ENCODE measurements around the gene EPB41L4A.
"Not testable (repeated sequence)": the region's sequence is repeated elsewhere in the genome, so short reads cannot be mapped to it uniquely, and the experiment has no call there.

The EPB41L4A gene

DNA sequence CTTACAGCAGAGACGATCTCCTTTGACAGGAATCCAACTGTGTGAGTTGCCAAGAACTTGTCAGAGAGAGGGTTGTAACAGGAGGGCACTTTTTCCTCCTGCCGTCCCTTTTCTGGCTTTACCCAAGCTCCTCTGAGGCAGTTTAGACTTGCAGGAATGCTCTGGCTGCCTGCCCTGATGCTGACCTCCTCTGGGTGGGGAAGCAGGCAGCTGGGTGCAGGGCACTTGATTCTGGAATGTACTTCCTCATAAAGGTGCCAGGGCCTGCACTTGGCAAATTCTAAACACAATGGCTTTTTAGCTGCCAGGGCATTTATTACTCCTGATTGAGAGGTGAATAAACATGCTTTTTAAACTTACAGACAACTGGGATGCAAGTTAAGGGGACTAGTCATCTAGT is 190.4 kb downstream of the EPB41L4A start:
- CTCF ChIA-PET: no interaction called here
- DNase-seq (ENCODE audit: extremely low spot score): no peak
- no peak for TF ChIP-seq ARNT (IDR thresholded peaks at IDR 0.05)
- TF ChIP-seq ELF4 (IDR thresholded peaks at IDR 0.05): no peak
- no peak for TF ChIP-seq SP1 (IDR thresholded peaks at IDR 0.05)
- TF ChIP-seq CTBP1 (IDR thresholded peaks at IDR 0.05; ENCODE audit: borderline replicate concordance): no peak
- TF ChIP-seq L3MBTL2 (conservative IDR thresholded peaks at IDR 0.05): no peak
- no peak for TF ChIP-seq SUZ12 (IDR thresholded peaks at IDR 0.05)
- TF ChIP-seq LEF1 (IDR thresholded peaks at IDR 0.05; ENCODE audit: borderline replicate concordance): no peak
- no peak for TF ChIP-seq BHLHE40 (IDR thresholded peaks at IDR 0.05; ENCODE audit: borderline replicate concordance)
- TF ChIP-seq FOXM1 (IDR thresholded peaks at IDR 0.05; ENCODE audit: borderline replicate concordance): no peak
- TF ChIP-seq FOXA1 (IDR thresholded peaks at IDR 0.05): no peak
- TF ChIP-seq, protein P1, sequence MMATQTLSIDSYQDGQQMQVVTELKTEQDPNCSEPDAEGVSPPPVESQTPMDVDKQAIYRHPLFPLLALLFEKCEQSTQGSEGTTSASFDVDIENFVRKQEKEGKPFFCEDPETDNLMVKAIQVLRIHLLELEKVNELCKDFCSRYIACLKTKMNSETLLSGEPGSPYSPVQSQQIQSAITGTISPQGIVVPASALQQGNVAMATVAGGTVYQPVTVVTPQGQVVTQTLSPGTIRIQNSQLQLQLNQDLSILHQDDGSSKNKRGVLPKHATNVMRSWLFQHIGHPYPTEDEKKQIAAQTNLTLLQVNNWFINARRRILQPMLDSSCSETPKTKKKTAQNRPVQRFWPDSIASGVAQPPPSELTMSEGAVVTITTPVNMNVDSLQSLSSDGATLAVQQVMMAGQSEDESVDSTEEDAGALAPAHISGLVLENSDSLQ (IDR thresholded peaks at IDR 0.05): no peak
- no peak for TF ChIP-seq HDGF (IDR thresholded peaks at IDR 0.05; ENCODE audit: borderline replicate concordance)
- no peak for TF ChIP-seq TARDBP (IDR thresholded peaks at IDR 0.05)
- TF ChIP-seq NFRKB (IDR thresholded peaks at IDR 0.05): no peak
- no peak for TF ChIP-seq ZNF384 (IDR thresholded peaks at IDR 0.05)
- no peak for TF ChIP-seq FOXK2 (IDR thresholded peaks at IDR 0.05)
- POLR2A ChIA-PET: no interaction called here

GRCh38 chr5:112227911-112228631 is 191.0 kb downstream of the EPB41L4A start:
- ChIA-PET CTCF (no interaction called here), POLR2A (no interaction called here)
- no peak for DNase-seq (ENCODE audit: extremely low spot score)
- TF ChIP-seq FOXK2 (IDR thresholded peaks at IDR 0.05): no peak
- TF ChIP-seq ZNF384 (IDR thresholded peaks at IDR 0.05): no peak
- no peak for TF ChIP-seq SUZ12 (IDR thresholded peaks at IDR 0.05)
- TF ChIP-seq SP1 (IDR thresholded peaks at IDR 0.05): no peak
- TF ChIP-seq, protein P1 (IDR thresholded peaks at IDR 0.05): no peak
- no peak for TF ChIP-seq ARNT (IDR thresholded peaks at IDR 0.05)
- TF ChIP-seq BHLHE40 (IDR thresholded peaks at IDR 0.05; ENCODE audit: borderline replicate concordance): no peak
- TF ChIP-seq TARDBP (IDR thresholded peaks at IDR 0.05): no peak
- TF ChIP-seq CTBP1 (IDR thresholded peaks at IDR 0.05; ENCODE audit: borderline replicate concordance): no peak
- TF ChIP-seq LEF1 (IDR thresholded peaks at IDR 0.05; ENCODE audit: borderline replicate concordance): no peak
- no peak for TF ChIP-seq HDGF (IDR thresholded peaks at IDR 0.05; ENCODE audit: borderline replicate concordance)
- no peak for TF ChIP-seq ELF4 (IDR thresholded peaks at IDR 0.05)
- no peak for TF ChIP-seq FOXA1 (IDR thresholded peaks at IDR 0.05)
- no peak for TF ChIP-seq FOXM1 (IDR thresholded peaks at IDR 0.05; ENCODE audit: borderline replicate concordance)
- no peak for TF ChIP-seq NFRKB (IDR thresholded peaks at IDR 0.05)
- no peak for TF ChIP-seq L3MBTL2 (conservative IDR thresholded peaks at IDR 0.05)

DNA sequence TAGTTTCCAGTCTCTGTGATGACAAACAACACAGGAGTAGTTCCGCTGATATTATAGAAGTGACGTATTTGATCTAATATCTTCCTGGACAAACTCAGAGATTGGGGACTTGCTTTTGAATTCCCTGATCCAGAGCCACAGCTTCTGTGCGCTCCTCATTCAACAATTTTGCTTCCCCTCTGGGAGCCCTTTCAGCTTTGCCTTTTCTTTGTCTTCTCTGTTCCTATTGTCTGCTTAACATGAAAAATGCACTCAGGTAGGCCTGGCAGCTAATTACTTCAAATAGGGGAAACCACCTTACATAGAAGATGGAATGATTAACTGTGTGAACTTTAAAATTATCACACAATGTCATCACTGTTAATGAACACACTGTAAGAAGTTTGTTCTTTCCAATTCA is 192.9 kb downstream of the EPB41L4A start:
- CTCF ChIA-PET: no interaction called here
- TF ChIP-seq, protein P1 (IDR thresholded peaks at IDR 0.05): no peak
- no peak for TF ChIP-seq L3MBTL2 (conservative IDR thresholded peaks at IDR 0.05)
- POLR2A ChIA-PET: no interaction called here

DNA sequence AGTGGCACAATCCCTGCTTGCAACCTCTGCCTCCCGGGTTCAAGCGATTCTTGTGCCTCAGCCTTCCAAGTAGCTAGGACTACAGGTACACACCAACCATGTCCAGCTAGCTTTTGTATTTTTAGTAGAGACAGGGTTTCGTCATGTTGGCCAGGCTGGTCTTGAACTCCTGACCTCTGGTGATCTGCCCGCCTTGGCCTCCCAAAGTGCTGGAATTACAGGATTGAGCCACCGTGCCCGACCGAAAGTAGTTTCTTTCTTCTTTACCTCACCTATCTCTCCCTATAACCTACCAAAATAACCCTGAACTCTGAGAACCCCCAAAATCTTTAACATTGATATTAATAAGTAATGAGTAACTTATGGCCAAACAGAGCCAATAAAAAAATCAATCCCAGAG is 196.1 kb downstream of the EPB41L4A start:
- DNase-seq (ENCODE audit: extremely low spot score); CTCF ChIA-PET; POLR2A ChIA-PET: not testable (repeated sequence)

More for the DNA sequence above, 192.9 kb downstream of the EPB41L4A start:
- DNase-seq (ENCODE audit: extremely low spot score): no peak

DNA sequence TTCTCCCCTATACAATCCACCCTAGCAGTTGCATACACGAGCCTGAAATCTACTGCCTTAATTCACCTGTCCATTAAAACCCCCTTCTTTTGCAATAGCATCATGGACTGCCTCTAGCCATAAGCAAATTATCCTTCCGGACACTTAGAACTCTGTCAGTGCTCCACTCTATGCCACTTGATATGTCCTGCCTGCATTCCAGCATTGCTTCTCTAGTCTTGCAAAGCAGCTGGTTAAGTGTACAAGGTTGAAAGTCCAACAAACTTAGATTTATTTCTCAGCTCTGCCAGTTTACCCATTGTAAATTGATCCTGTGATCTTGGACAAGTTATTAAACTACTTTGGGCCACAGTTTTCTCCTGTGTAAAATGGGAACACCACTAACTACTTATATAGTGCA is 197.9 kb downstream of the EPB41L4A start:
- ChIA-PET POLR2A (no interaction called here), CTCF (no interaction called here)
- no peak for DNase-seq (ENCODE audit: extremely low spot score)
- TF ChIP-seq NFRKB (IDR thresholded peaks at IDR 0.05) (no peak), TARDBP (IDR thresholded peaks at IDR 0.05) (no peak), ARNT (IDR thresholded peaks at IDR 0.05) (no peak), SP1 (IDR thresholded peaks at IDR 0.05) (no peak), BHLHE40 (IDR thresholded peaks at IDR 0.05; ENCODE audit: borderline replicate concordance) (no peak), FOXM1 (IDR thresholded peaks at IDR 0.05; ENCODE audit: borderline replicate concordance) (no peak), SUZ12 (IDR thresholded peaks at IDR 0.05) (no peak), LEF1 (IDR thresholded peaks at IDR 0.05; ENCODE audit: borderline replicate concordance) (no peak)
- TF ChIP-seq, protein P1 (IDR thresholded peaks at IDR 0.05): no peak

- ChIA-PET CTCF (interaction anchor here (0.7 kb wide), 1 partner anchor 41 kb away, joined by 4 read pairs; no protein-coding TSS in a partner anchor), POLR2A (no interaction called here)
- TF ChIP-seq LEF1 (IDR thresholded peaks at IDR 0.05; ENCODE audit: borderline replicate concordance) (no peak), CTBP1 (IDR thresholded peaks at IDR 0.05; ENCODE audit: borderline replicate concordance) (no peak), FOXA1 (IDR thresholded peaks at IDR 0.05) (no peak), L3MBTL2 (conservative IDR thresholded peaks at IDR 0.05) (no peak), SP1 (IDR thresholded peaks at IDR 0.05) (no peak), SUZ12 (IDR thresholded peaks at IDR 0.05) (no peak), ARNT (IDR thresholded peaks at IDR 0.05) (no peak), NFRKB (IDR thresholded peaks at IDR 0.05) (no peak), FOXM1 (IDR thresholded peaks at IDR 0.05; ENCODE audit: borderline replicate concordance) (no peak), HDGF (IDR thresholded peaks at IDR 0.05; ENCODE audit: borderline replicate concordance) (no peak), ZNF384 (IDR thresholded peaks at IDR 0.05) (no peak), ELF4 (IDR thresholded peaks at IDR 0.05) (no peak), BHLHE40 (IDR thresholded peaks at IDR 0.05; ENCODE audit: borderline replicate concordance) (no peak), TARDBP (IDR thresholded peaks at IDR 0.05) (no peak), FOXK2 (IDR thresholded peaks at IDR 0.05) (no peak)
- TF ChIP-seq, protein P1 (IDR thresholded peaks at IDR 0.05): no peak
- no peak for DNase-seq (ENCODE audit: extremely low spot score)
Measured at GRCh38 chr5:112219000-112219399, 200.1 kb downstream of the EPB41L4A start.

All from HEK293T (cell line).